Measurements from ENCODE around the gene TESK1.
A peak's percentile ranks its signal among the peaks of the same experiment; 100 is the strongest.

The TESK1 gene

DNA sequence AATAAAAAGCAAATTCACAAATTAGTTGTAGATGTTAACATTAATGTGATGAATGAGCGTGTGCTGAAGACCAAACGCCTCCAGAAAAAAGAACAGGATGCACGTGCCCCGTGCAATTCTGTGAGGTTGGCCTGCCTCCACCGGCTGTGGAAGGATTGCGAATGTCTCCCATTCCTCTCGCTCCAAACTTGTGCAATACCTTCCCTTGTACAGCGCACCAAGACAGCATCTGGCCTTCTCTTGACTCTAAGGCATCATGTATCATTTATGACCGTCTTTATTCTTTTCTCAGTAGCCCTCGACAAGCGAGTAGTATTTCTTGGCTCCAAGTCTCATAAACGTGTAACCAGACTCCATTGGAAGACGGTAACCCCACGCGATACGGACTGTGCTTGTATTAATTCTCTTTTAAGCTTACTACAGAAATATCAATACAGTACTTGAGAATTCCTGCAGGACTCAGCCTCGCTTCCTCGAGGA, 1.5 kb upstream of the TESK1 start:
- Histone ChIP-seq H3K4me3 (IDR thresholded peaks at IDR 0.05; ENCODE audit: insufficient read depth, low read depth, low read length) (no peak overlapping the region), H3K4me2 (peak overlapping the region; percentile 10; the same call in 1 of the 2 replicates), H3K9ac (no peak overlapping the region), H3K4me1 (ENCODE audit: low read depth, poor library complexity, severe bottlenecking) (peaks cover 11% of the 10 kb centered on the region), H3K36me3 (ENCODE audit: insufficient read depth) (no peaks in the 10 kb centered on the region), H3K27ac (no peak overlapping the region), H3K79me2 (ENCODE audit: insufficient read depth, low read depth) (no peaks in the 10 kb centered on the region), H3K27me3 (ENCODE audit: insufficient read depth, low read depth) (no peaks in the 10 kb centered on the region), H2AFZ (ENCODE audit: low read depth) (peak overlapping the region; percentile 72), H4K20me1 (ENCODE audit: insufficient read depth) (no peaks in the 10 kb centered on the region)
- TF ChIP-seq, protein P1, sequence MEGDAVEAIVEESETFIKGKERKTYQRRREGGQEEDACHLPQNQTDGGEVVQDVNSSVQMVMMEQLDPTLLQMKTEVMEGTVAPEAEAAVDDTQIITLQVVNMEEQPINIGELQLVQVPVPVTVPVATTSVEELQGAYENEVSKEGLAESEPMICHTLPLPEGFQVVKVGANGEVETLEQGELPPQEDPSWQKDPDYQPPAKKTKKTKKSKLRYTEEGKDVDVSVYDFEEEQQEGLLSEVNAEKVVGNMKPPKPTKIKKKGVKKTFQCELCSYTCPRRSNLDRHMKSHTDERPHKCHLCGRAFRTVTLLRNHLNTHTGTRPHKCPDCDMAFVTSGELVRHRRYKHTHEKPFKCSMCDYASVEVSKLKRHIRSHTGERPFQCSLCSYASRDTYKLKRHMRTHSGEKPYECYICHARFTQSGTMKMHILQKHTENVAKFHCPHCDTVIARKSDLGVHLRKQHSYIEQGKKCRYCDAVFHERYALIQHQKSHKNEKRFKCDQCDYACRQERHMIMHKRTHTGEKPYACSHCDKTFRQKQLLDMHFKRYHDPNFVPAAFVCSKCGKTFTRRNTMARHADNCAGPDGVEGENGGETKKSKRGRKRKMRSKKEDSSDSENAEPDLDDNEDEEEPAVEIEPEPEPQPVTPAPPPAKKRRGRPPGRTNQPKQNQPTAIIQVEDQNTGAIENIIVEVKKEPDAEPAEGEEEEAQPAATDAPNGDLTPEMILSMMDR (conservative IDR thresholded peaks at IDR 0.05; ENCODE audit: low read depth, low read length), result no peak

DNA sequence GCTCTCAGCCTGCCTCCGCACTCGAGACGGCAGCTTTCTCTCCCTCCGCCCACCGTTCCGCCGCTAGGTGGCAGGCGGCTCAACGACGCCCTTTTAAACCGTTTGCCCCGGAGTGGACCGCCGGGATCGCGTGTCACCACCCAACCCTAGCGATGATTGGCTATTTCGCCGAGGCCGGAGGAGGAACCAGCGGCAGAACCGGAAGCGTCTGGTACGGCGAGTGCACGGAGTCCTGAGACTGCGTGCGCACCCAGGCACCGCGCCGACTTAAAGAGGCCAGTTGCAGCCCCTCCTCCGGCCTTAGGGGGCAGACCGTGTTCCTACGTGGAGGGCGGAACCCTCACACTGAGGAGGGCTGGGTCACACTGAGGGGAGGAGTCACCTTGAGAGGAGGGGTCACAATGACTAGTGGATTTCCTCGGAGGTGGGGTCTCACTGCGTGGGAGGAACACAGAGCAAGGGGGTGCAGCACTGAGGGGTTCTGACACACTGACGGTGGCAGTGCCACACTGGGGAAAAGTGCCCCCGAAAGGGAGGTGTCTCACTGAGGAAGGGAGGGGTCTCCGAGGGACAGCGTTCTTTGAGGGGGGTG, 980 bp upstream of the TESK1 start:
- H3K36me3 ChIP-seq (ENCODE audit: insufficient read depth), result no peaks in the 10 kb centered on the region
- no peaks in the 10 kb centered on the region for H3K27me3 ChIP-seq (ENCODE audit: insufficient read depth, low read depth)
- peak overlapping the region; percentile 61 for H3K27ac ChIP-seq
- TF ChIP-seq, protein P1 (conservative IDR thresholded peaks at IDR 0.05; ENCODE audit: low read depth, low read length), result peak; percentile 74
- H3K4me2 ChIP-seq, result peak overlapping the region; percentile 91
- no peaks in the 10 kb centered on the region for H3K79me2 ChIP-seq (ENCODE audit: insufficient read depth, low read depth)
- H3K4me1 ChIP-seq (ENCODE audit: low read depth, poor library complexity, severe bottlenecking), result peaks cover 6% of the 10 kb centered on the region
- H2AFZ ChIP-seq (ENCODE audit: low read depth), result peak overlapping the region; percentile 84
- no peak overlapping the region for H3K4me3 ChIP-seq (IDR thresholded peaks at IDR 0.05; ENCODE audit: insufficient read depth, low read depth, low read length)
- H4K20me1 ChIP-seq (ENCODE audit: insufficient read depth), result no peaks in the 10 kb centered on the region
- H3K9ac ChIP-seq, result peak overlapping the region; percentile 42; the same call in 1 of the 2 replicates

DNA sequence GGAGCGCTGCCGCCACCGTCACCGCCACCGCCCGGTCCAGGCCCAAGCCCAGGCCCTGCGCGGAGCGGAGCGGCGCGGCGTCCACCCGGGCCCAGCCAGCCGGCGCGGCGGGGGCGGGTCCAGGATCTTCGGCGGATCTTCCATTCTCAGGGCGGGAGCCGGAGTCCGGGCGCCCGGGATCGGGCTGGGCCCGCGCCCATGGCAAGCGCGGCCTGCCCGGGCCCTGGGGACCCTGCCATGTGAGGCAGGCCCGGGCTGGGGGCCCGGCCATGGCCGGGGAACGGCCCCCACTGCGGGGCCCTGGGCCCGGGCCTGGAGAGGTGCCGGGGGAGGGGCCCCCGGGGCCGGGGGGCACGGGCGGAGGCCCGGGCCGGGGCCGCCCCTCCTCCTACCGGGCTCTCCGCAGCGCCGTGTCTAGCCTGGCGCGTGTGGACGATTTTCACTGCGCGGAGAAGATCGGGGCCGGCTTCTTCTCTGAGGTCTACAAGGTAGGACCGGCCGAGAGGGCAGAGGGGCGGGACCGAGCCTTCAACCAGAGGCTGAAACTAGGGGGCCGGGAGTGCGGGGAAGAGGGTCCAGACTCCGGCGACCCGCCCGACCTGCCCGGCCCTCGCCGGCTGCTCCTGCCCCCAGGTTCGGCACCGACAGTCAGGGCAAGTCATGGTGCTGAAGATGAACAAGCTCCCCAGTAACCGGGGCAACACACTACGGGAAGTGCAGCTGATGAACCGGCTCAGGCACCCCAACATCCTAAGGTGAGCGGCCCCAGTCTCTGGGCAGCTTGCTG, 482 bp downstream of the TESK1 start:
- H3K4me2 ChIP-seq, result peak overlapping the region; percentile 79
- H3K9ac ChIP-seq, result no peak overlapping the region; the same call in 1 of the 2 replicates
- peak overlapping the region; percentile 55 for H2AFZ ChIP-seq (ENCODE audit: low read depth)

DNA sequence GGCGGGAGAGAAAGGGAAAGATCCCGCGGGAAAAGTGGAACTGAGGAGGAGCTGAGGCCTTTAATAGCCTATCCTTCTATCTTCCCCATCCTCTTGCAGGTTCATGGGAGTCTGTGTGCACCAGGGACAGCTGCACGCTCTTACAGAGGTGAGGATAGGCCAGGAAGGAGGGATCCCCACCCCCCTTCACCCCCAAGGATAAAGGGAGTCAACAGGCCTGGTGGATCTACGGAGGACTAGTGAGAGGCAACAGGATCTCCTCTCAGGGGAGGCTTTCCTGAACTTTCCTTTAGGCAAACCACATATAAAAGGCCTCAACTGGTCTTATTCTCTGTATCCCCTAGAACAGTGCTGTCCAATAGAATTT, 1.1 kb downstream of the TESK1 start:
- Histone ChIP-seq H3K27me3 (ENCODE audit: insufficient read depth, low read depth) (no peaks in the 10 kb centered on the region), H3K36me3 (ENCODE audit: insufficient read depth) (no peaks in the 10 kb centered on the region), H3K4me1 (ENCODE audit: low read depth, poor library complexity, severe bottlenecking) (peaks cover 4% of the 10 kb centered on the region), H3K4me3 (IDR thresholded peaks at IDR 0.05; ENCODE audit: insufficient read depth, low read depth, low read length) (no peak overlapping the region), H3K27ac (no peak overlapping the region), H3K9ac (no peak overlapping the region; the same call in 1 of the 2 replicates), H2AFZ (ENCODE audit: low read depth) (peak overlapping the region; percentile 55; the same call in 1 of the 2 replicates), H3K4me2 (peak overlapping the region; percentile 79), H4K20me1 (ENCODE audit: insufficient read depth) (no peaks in the 10 kb centered on the region), H3K79me2 (ENCODE audit: insufficient read depth, low read depth) (no peaks in the 10 kb centered on the region)
- TF ChIP-seq, protein P1 (conservative IDR thresholded peaks at IDR 0.05; ENCODE audit: low read depth, low read length), result no peak

More for the DNA sequence above, 482 bp downstream of the TESK1 start:
- H3K4me1 ChIP-seq (ENCODE audit: low read depth, poor library complexity, severe bottlenecking), result peaks cover 4% of the 10 kb centered on the region
- no peak overlapping the region for H3K27ac ChIP-seq
- H3K36me3 ChIP-seq (ENCODE audit: insufficient read depth), result no peaks in the 10 kb centered on the region
- no peaks in the 10 kb centered on the region for H4K20me1 ChIP-seq (ENCODE audit: insufficient read depth)
- H3K27me3 ChIP-seq (ENCODE audit: insufficient read depth, low read depth), result no peaks in the 10 kb centered on the region
- TF ChIP-seq, protein P1 (conservative IDR thresholded peaks at IDR 0.05; ENCODE audit: low read depth, low read length), result no peak
- H3K79me2 ChIP-seq (ENCODE audit: insufficient read depth, low read depth), result no peaks in the 10 kb centered on the region
- no peak overlapping the region for H3K4me3 ChIP-seq (IDR thresholded peaks at IDR 0.05; ENCODE audit: insufficient read depth, low read depth, low read length)
